HG03159 (cell line): ENCODE data around the gene IFITM5.
"Not testable (repeated sequence)": the region's sequence is repeated elsewhere in the genome, so short reads cannot be mapped to it uniquely, and the experiment has no call there.

Experiments
- ATAC-seq: cut with Tn5 transposase; IDR thresholded peaks from one replicate; pipeline ENCODE4 v1.9.1; 2021; ENCODE audit warnings: mild to moderate bottlenecking, moderate library complexity; ENCODE audit not compliant: unreplicated experiment

IFITM5 gene

DNA sequence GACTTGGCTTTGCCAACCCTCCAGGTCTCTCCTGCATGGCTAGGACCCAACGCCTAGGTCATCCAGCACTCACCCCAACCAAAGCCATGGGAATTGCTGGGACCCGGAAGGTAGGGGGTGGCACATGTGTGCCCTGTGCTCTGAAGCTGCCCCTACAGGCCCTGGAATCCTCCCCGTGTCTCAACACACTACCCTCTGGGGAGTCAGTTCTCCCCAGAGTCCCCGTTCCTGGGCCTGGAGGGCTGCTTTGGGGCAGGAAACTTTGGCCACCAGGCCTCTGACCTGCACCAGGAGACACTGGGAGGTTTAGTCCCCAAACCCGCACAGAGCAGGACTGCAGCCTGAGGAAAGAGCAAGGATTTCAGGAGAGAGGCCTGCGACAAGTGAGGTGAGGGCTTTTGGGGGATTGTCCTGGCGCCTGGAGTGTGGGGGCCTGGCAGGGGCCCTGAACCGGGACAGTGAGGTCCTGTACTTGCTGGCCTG, 14.0 kb upstream of the IFITM5 start:
- no peak for ATAC-seq

GRCh38 chr11:312092-312816, 12.9 kb upstream of the IFITM5 start:
- ATAC-seq: no peak

DNA sequence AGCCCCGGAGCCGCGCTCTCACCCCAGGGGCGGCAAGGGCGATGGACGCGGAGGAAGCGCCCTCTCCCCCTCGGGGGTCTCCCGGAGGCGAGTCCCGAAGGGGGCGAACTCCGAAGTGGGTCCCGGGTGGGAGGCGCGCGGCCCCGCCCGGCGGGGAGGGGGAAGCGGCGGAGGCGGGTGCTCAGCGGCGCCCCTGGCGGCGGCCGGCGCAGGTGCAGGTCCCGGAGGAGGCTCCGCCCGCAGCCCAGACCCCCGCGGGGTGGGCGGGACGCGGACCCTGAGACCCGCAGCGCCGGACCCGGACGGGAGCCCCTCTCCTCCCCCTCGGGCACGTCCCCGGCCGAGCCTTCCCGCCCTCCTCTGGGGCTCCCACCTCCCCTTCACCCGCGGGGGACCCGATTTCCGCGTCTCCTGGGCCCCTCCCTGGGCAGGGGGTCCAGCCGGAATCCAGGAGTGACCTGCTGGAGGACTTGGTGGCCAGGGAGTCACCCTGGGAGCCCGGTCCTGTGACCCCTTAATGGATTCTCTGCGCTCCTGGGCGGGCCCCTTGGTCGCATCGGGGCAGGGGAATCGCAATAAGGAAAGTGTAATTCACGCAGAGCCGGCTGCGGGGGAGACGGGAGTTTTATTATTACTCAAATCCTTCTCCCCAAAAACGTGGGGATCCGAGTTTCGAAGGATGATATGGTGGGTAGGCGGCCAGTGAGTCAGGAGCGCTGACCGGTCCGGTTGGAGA, 11.9 kb upstream of the IFITM5 start:
- not testable (repeated sequence) for ATAC-seq

DNA sequence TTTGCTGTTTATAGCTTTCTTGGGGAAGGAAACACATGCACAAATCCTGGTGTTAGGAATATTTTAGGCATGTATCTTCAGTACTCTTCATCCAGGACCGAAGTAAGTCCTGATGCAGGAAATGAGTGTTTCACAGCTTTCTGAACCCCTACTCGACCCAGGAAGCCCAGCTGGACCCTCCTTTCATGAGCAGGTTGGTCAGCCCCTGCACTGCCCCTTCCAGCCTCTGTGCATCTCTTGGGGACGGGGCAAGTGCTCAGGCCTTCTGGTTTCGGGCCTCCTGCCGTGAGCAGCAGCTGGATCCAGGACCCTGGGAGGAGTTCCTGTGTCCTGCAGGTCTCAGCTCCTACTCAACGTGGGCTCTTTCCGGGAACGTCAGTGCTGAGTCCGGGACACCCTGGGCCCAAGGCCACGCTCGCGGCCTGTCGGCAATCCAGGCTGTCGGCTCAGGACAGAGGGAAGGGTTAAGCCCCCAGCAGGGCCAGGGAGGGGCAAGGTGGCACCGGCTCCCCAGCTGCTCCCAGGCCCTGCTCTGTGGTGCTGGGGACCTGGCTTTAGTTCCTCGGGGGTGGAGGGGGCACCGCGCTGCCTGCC, 10.8 kb upstream of the IFITM5 start:
- ATAC-seq: not testable (repeated sequence)

GRCh38 chr11:308740-309665, 9.7 kb upstream of the IFITM5 start:
- not testable (repeated sequence) for ATAC-seq

DNA sequence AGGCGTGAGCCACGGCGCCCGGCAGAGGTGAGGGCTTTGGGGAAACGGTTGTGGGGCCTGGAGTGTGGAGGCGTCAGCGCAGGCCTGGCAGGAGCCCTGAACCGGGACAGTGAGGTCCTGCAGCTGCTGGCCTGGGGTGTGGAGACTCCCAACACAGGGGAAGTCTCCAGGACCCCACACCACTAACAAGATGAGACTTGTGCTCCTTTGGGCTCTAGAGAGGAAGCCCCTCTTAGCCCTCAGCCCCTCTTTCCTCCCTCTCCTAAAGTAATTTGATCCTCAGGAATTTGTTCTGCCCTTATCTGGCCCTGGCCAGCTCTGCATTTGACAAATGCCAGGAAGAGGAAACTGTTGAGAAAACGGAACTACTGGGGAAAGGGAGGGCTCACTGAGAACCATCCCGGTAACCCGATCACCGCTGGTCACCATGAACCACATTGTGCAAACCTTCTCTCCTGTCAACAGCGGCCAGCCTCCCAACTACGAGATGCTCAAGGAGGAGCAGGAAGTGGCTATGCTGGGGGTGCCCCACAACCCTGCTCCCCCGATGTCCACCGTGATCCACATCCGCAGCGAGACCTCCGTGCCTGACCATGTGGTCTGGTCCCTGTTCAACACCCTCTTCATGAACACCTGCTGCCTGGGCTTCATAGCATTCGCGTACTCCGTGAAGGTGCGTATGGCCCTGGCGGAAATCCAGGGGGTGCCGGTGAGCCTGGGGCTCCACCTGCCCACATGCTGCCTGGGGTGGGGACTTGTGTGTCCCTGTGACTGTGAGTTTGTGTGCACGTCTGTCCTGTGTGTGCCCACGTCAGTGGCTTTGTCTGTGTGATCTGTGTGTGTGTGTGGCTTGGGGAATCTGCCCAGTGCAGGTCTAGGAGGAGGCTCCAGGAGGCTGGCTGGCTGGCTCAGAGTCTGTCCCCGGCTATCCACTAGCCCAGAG, 8.7 kb upstream of the IFITM5 start, which contains the start of gene IFITM2:
TSS of gene IFITM2 (plus strand) at position 51 of the 943 bp plus-strand sequence. CDS start at position 428, 377 bp downstream.
- not testable (repeated sequence) for ATAC-seq

GRCh38 chr11:306645-307371, 7.5 kb upstream of the IFITM5 start:
- no peak for ATAC-seq

DNA sequence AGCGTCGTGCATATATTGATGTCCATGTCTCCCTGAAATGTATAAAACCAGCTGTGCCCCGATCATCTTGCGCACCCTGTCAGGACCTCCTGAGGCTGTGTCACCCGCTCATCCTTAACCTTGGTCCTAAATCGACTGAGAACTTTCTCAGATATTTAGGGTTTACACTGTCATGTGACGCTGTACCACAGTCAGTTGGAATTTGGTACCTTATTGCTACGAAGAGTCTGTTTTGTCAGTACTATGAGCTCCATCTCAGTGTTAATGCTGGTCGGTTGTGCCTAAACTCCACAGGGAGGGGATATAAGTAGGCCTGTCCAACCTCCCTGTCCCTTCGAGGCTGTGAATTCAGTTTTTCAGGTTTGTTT, 6.5 kb upstream of the IFITM5 start:
- no peak for ATAC-seq

DNA sequence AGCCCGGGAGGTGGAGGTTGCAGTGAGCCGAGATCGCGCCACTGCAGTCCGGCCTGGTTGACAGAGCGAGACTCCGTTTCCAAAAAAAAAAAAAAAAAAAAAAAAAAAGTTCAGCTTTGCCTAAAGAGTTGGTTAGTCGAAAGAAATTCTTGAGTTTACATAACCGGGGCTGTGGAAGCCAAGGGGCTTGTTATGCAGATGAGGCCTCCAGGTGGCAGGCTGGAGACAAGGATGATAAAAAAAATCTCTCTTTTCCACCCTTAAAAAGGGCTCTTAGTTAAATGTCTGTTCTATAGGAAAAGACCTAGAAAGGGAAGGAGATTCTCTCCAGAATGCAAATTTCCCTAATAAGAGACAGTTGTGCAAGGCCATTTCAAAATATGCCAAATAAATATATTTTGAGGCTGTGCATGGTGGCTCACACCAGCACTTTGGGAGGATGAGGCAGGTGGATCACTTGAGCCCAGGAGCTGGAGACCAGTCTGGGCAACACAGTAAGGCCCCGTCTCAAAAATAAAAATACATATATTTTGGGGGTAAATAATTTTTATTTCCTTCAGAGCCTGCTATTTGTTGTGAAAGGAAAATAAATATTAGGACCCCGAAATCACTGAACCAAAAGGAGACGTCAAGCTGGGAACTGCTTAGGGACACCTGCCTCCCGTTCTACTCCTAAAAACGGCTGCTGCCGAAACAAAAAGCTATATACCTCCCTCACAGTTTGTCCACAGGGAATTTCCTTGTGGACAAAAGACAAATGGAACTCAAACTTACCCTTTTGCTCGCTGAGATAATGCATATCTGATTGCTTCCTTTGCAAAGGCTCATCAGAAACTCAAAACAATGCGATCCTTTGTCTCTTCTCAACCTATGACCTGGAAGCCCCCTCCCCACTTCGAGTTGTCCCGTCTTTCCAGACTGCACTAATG, 5.9 kb upstream of the IFITM5 start:
- no peak for ATAC-seq

- ATAC-seq: no peak
These were observed 4.8 kb upstream of the IFITM5 start for GRCh38 chr11:304061-304506.

DNA sequence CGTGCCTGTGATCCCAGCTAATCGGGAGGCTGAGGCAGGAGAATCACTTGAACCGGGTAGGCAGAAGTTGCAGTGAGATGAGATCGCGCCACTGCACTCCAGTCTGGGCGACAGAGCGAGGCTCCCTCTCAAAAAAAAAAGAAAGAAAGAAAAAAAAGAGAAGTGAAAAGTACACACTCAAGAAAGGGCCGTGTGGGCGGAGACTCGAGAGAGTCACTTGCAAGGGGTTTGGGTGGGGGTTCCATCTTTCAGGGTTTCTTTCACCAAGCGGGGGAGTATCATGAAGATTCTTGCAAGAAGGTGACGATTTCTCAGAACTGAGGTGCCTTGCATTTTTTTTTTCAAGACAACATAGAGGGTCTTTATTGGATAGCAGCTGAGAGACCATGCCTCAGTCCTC, 4.0 kb upstream of the IFITM5 start:
- no peak for ATAC-seq

DNA sequence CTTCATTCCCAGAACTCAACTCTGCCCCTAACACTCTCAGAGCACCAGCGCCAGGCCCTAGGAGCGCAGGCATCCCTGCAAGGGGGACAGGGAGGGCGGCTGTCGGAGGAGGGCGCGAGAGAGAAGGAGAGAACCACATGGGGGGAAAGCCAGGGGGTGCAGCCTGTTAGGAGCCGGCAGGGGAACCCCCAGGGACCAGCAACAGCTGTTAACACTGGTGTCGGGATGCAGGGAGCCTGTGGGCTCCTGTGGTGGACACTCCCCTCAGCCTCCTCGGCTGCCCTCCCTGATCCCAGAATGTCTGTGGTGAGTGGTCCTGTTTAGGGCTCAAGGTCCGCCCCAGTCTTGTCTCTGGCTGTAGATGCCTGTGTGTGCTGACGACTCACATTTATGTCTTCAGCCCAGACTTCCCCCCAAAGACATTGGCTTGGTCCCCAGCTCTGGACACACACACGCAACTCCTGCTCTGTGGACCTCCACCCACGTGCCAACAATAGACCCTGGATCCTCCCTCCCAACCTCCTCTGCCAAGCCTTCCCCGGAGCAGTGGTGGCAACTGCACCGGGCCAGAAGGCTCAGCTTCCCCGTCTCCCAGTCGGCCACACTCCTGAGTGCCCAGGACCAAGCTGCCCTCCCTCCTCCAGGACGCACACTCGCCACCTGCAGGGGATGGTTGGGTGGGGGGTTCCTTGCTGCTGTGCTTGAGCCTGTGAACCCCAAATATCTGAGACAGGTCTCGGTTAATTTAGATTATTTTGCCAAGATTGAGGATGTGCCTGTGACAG, 817 bp upstream of the IFITM5 start:
- no peak for ATAC-seq

DNA sequence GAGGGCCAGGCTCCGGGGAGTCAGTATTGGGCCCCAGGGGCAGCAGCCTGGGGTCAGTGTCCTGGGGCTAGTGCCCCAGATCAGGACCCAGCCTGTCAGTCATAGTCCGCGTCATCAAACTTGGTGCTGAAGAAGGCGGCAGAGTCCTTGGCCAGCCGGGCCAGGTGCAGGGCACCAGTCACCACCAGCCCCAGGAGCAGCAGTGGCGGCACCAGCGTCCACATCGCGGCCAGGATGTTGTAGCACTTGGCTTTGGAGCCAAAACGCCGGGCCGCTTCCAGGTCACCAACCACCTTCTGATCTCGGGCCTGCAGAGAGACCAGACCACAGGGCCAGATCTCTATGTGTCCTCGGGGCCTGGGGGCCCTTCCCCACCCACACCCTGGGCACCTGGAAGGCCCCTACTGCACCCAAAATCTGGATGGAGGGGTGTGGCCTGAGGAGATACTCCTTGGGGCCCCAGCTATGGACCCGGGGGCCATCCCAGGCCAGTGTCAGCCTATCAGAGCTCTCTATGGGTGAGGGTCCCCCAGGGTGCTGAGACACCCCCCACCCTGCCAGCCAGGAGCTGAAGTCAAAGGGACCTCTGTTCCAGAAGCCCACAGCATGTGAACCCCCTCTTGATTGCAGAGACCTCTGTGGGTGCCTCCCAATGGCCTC, 790 bp downstream of the IFITM5 start:
- ATAC-seq: no peak

DNA sequence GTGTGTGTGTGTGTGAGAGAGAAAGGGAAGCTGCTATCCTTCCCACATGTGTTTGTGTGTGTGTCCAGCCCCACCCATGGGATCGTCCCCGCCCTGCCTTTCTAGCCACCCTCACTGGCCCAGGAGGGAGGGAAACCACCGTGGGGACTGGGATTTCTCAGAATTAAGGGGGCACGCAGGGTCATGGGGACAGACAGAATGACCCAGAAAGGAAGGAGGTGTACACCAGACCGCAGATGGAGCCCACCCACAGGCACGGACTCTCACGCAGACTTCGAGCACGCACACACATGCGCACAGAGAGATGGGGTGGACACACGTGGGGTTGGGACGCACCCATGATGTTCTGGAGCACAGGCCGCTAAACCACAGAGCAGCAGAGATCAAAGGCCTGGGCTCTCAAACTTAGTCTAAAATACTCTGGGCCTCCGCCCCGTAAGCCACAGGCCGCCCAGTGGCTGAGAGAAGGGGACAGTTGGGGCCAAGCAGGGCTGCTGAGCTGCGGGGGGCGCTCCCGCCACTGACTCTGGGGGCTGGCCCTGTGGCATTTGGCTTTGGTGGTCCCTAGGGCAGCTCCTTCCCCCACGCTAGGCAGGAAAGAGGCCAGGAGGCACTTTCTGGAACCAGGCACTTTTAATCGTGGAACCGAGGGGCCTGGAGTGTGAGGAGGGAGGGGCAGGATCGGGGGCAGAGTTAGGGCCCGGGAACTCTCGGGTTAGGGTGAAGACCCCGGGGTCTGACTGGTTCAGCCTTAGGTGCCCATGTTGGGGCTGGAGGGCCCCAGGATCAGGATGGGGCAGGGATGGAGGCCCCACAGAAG, 1.5 kb downstream of the IFITM5 start:
- no peak for ATAC-seq

DNA sequence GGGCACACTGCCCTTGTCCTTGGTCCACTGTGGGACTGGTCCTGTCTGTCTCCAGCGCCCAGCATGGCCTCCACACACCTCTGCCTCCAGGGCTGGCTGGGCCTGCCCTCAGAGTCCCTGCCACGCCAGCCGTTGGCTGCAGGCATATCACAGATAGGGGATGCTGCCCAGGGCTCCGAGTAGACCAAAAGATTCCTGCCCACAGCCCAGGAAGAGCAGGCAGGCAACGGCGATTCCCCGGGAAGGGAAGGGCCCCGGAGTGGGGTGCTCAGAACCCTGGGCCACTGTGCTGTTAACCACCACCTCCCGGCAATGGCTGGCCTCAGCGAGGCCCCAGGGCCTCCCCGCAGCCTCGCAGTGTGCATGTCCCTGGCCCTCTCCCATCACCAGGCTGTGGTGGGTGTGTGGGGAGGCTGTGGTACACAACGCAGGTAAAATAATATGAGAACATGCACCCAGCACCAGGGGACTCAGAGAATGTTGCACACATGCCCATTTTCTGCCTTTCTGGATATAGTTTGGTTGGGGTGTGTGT, 2.2 kb downstream of the IFITM5 start:
- no peak for ATAC-seq
